Skin of body (tissue), 2 donors: ENCODE results near the gene CHP1. TPM values are rescaled to one million over a fixed set of nuclear protein-coding genes. Genes with fewer than 3 reads are reported as not detected.
"Not testable (repeated sequence)": the region's sequence is repeated elsewhere in the genome, so short reads cannot be mapped to it uniquely, and the experiment has no call there.

Experiments
- DNase-seq: peaks from one replicate; lab custom pipeline; 2025; lab: John Stamatoyannopoulos, UW
- total RNA-seq: library from RNA; depleted of rRNA; stranded (reverse); fragments of >200 nt; gene quantifications from one replicate; pipeline ENCODE4 v1.2.3, GENCODE V29; 2014

The CHP1 gene
- total RNA-seq, 1 donor from 2014 or later, result 49.4 TPM

GRCh38 chr15:41291065-41291631 is 60.1 kb downstream of the CHP1 start:
- DNase-seq, result no peak

- DNase-seq, result no peak
Measured at GRCh38 chr15:41292521-41292920, 61.5 kb downstream of the CHP1 start.

GRCh38 chr15:41301139-41301538 is 70.1 kb downstream of the CHP1 start:
- not testable (repeated sequence) for DNase-seq

- DNase-seq, result no peak
Measured at GRCh38 chr15:41301587-41301986, 70.5 kb downstream of the CHP1 start.

GRCh38 chr15:41304149-41304770 is 73.2 kb downstream of the CHP1 start:
- no peak for DNase-seq

- DNase-seq, result no peak
Measured at GRCh38 chr15:41307679-41308078, 76.6 kb downstream of the CHP1 start.

GRCh38 chr15:41309226-41309905 is 78.3 kb downstream of the CHP1 start:
- DNase-seq, result no peak

GRCh38 chr15:41320805-41321330 is 89.8 kb downstream of the CHP1 start:
- DNase-seq, result not testable (repeated sequence)

GRCh38 chr15:41323611-41324010 is 92.5 kb downstream of the CHP1 start:
- DNase-seq, result no peak

GRCh38 chr15:41331281-41331680 is 100.2 kb downstream of the CHP1 start:
- DNase-seq, result no peak

Other genes starting within 250 kb of the CHP1 start
- 25.1 TPM for gene INO80, start 115.0 kb upstream of the CHP1 start, total RNA-seq
- not detected for gene EXD1, start 511 bp upstream of the CHP1 start, total RNA-seq
- gene OIP5, start 101.3 kb downstream of the CHP1 start, total RNA-seq, result 3.2 TPM
- gene NUSAP1, start 101.6 kb downstream of the CHP1 start, total RNA-seq, result 45.3 TPM
- gene NDUFAF1, start 171.2 kb downstream of the CHP1 start, total RNA-seq, result 19.3 TPM
- gene RTF1, start 185.8 kb downstream of the CHP1 start, total RNA-seq, result 21.5 TPM